ENCODE measurements around the gene SBNO2. TPM values are rescaled to one million over a fixed set of nuclear protein-coding genes. Genes with fewer than 3 reads are reported as not detected.
"Not testable (repeated sequence)": the region's sequence is repeated elsewhere in the genome, so short reads cannot be mapped to it uniquely, and the experiment has no call there.

SBNO2 gene
- total and polyA plus RNA-seq, 2 donors = 15.4 to 62.4 TPM

DNA sequence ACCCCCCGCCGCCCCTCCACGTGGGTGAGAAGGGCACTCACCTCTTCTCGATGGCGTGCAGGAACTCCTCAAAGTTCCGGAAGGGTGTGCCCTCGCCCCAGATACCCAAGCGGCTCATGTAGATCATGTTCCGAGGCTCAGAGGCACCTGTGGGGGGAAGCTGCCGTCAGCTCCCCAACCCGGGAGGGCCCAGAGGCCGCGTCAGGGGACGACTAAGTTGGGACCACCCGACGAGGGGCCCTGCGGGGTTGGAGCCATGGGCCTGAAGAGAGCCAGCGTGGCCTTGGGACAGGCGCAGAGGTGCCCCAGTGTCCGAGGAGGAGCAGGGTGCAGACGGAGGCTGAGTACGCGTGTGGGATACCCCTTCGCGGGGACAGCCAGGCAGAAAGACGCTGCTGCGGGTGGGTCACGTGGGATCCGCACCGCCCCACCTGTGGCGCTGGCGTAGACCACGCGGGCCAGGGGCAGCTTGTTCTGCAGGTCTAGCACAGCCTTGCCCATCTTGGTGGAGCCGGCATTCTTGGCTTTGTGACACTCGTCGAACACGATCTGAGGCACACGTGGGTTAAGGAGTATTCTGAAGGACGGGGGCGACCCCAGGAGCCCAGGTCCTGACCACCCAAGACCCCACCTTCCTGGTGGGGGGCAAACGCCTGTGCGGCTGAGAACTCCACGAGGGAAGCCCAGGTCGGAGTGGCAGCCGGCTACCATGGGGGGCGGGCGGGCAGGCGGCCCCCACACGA is 54.4 kb downstream of the SBNO2 start:
- no peak overlapping the region for H3K27ac ChIP-seq (ENCODE audit: low read depth in 1 of 2, low read length in 1 of 2)
- no peaks in the 10 kb centered on the region for H3K4me1 ChIP-seq (ENCODE audit: control insufficient read depth in 2 of 2, insufficient read depth in 2 of 2, low read length in 2 of 2)
- DNase-seq (ENCODE audit: low read depth in 6 of 9, low spot score in 9 of 9) = no peak
- 98% methylated on average over 50 of the region's 50 CpGs for WGBS
- H3K27me3 ChIP-seq (ENCODE audit: control insufficient read depth in 2 of 2, insufficient read depth in 1 of 2, low read length in 1 of 2) = no peaks in the 10 kb centered on the region
- H3K4me3 ChIP-seq (ENCODE audit: low read length in 2 of 2) = no peak overlapping the region
- H3K36me3 ChIP-seq (ENCODE audit: control insufficient read depth in 2 of 2, insufficient read depth in 2 of 2, low read length in 1 of 2) = peaks cover 78 to 93% of the 10 kb centered on the region in 2 donors
- H3K9me3 ChIP-seq (ENCODE audit: control insufficient read depth in 2 of 2, insufficient read depth in 1 of 2, low read length in 1 of 2) = peaks cover 0 to 4% of the 10 kb centered on the region in 2 donors

DNA sequence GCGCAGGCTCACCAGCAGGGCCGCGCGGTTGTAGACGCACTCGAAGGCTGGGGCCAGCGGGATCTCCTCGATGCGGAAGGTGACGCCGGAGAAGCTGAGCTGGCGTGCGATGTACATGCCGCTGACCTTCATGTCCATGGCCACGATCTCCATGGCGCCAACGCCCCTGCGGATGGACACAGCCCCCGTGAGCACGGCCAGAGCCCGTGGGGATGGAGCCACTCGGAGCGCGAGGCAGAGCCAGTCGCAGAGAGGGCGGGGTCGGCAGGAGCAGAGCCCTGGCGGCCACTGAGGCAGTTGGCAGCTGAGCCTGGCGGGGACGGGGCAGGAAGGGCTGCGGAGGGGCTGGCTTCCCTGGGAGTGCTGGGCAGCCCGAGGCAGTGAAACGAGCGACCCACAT is 55.1 kb downstream of the SBNO2 start:
- Histone ChIP-seq H3K4me3 (ENCODE audit: low read length in 2 of 2) (no peak overlapping the region), H3K27ac (ENCODE audit: low read depth in 1 of 2, low read length in 1 of 2) (no peak overlapping the region), H3K4me1 (ENCODE audit: control insufficient read depth in 2 of 2, insufficient read depth in 2 of 2, low read length in 2 of 2) (no peaks in the 10 kb centered on the region), H3K36me3 (ENCODE audit: control insufficient read depth in 2 of 2, insufficient read depth in 2 of 2, low read length in 1 of 2) (peaks cover 74 to 91% of the 10 kb centered on the region in 2 donors), H3K9me3 (ENCODE audit: control insufficient read depth in 2 of 2, insufficient read depth in 1 of 2, low read length in 1 of 2) (peaks cover 0 to 4% of the 10 kb centered on the region in 2 donors), H3K27me3 (ENCODE audit: control insufficient read depth in 2 of 2, insufficient read depth in 1 of 2, low read length in 1 of 2) (no peaks in the 10 kb centered on the region)
- DNase-seq (ENCODE audit: low read depth in 6 of 9, low spot score in 9 of 9) = no peak
- WGBS = 98% methylated on average over 34 of the region's 34 CpGs

DNA sequence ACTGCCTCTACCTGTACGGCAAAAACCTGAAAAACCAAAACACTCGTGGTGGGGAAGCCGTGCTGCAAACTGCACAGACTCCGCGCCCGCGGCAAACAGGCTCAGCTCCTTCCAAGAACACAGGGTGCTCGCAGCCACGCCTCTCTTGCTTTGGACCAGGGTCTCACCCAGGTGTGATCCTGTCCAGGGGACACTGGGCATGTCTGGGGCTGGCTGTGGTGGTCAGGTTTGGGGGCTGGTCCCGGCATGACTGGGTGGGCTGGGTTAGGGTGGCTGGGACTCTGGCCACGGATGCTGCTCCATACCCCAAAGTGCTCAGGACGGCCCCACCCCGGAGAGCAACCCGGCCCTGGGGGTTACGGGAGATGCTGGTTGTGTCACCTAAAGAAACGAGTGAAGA is 56.4 kb downstream of the SBNO2 start:
- DNase-seq (ENCODE audit: low read depth in 6 of 9, low spot score in 9 of 9) = no peak
- Histone ChIP-seq H3K36me3 (ENCODE audit: control insufficient read depth in 2 of 2, insufficient read depth in 2 of 2, low read length in 1 of 2) (peaks cover 71 to 88% of the 10 kb centered on the region in 2 donors), H3K27me3 (ENCODE audit: control insufficient read depth in 2 of 2, insufficient read depth in 1 of 2, low read length in 1 of 2) (no peaks in the 10 kb centered on the region), H3K27ac (ENCODE audit: low read depth in 1 of 2, low read length in 1 of 2) (no peak overlapping the region), H3K9me3 (ENCODE audit: control insufficient read depth in 2 of 2, insufficient read depth in 1 of 2, low read length in 1 of 2) (no peaks in the 10 kb centered on the region), H3K4me3 (ENCODE audit: low read length in 2 of 2) (no peak overlapping the region), H3K4me1 (ENCODE audit: control insufficient read depth in 2 of 2, insufficient read depth in 2 of 2, low read length in 2 of 2) (peaks cover 3 to 11% of the 10 kb centered on the region in 2 donors)
- 94% methylated on average over 16 of the region's 16 CpGs for WGBS

DNA sequence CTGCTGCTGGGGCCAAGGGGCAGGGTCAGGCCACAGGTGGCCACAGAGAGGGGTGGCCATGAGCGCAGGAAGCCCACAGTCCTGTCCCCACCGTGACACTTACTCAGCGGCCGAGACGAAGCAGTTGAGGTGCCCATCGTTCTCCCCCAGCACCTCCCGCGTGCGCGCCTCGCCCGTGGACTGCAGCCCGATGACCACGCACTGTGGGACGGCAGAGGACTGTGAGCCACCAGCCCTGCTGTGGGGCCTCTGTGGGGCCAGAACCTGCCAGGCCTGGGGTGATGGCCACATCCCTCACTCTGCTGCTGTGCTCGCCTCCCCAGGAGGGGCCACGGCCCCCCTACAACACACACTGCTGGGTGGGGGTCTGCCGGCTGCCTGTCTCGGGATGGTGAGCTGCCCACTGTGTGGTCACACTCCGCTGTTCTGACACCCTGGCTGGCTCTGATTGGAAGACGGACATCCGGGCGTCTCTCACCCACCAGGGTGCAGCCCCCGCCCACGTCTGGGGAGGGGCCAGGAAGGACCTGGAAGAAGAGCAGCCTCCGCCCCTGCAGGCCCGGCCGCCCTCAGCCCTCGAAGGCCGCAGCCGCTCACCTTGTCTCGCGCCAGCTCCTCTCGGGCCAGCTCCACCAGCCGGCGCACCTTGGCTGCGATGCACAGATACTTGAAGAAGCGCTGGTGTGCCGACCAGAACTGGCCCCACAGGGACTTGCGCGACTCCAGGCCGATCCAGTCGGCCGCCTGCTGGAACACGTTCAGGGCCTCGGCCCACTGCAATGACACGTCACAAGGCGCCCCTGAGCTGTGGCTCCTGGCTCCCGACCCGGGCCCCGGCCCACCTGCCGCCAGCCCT is 57.1 kb downstream of the SBNO2 start:
- H3K4me3 ChIP-seq (ENCODE audit: low read length in 2 of 2) = no peak overlapping the region
- H3K27ac ChIP-seq (ENCODE audit: low read depth in 1 of 2, low read length in 1 of 2) = no peak overlapping the region
- WGBS = 97% methylated on average over 52 of the region's 52 CpGs
- H3K27me3 ChIP-seq (ENCODE audit: control insufficient read depth in 2 of 2, insufficient read depth in 1 of 2, low read length in 1 of 2) = no peaks in the 10 kb centered on the region
- DNase-seq (ENCODE audit: low read depth in 6 of 9, low spot score in 9 of 9) = no peak
- H3K4me1 ChIP-seq (ENCODE audit: control insufficient read depth in 2 of 2, insufficient read depth in 2 of 2, low read length in 2 of 2) = peaks cover 3 to 11% of the 10 kb centered on the region in 2 donors
- H3K36me3 ChIP-seq (ENCODE audit: control insufficient read depth in 2 of 2, insufficient read depth in 2 of 2, low read length in 1 of 2) = peaks cover 72 to 88% of the 10 kb centered on the region in 2 donors
- H3K9me3 ChIP-seq (ENCODE audit: control insufficient read depth in 2 of 2, insufficient read depth in 1 of 2, low read length in 1 of 2) = no peaks in the 10 kb centered on the region

DNA sequence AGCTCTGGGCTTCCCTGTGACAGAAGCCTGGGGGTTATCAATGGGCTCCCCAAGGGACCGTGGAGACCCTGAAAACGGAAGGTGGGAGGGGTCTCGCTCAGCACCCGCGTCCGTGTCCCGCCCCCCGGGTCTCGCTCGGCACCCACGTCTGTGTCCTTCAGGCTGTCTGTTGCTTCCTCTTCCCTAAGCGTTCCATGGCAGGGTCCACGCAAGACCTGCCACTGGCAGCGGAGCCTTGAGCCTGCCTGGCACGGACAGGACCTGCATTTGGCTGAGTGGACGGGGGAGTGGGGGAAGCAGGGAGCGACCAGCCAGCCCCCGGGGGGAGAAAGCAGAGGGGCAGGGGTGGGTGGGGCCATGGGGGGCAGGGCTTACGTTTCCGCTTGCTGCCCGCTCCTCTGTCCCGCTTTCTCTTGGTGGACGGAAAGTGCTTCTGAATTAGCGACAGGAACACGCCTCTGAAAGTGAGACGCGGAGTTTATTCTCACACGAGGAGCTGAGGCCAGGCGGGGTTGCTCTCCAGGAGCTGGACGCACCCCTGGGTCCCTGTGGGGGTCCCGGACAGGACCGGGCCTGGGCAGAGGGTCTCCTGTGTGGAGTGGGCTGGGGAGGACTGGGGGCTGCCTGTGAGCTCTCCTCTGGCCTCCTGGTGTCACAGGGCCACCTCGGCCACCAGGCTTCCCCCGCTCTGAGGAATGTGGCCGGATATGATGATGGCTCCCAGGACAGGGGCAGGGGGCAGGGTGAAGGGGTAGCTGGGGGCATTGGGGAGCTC is 58.2 kb downstream of the SBNO2 start:
- no peaks in the 10 kb centered on the region for H3K9me3 ChIP-seq (ENCODE audit: control insufficient read depth in 2 of 2, insufficient read depth in 1 of 2, low read length in 1 of 2)
- DNase-seq (ENCODE audit: low read depth in 6 of 9, low spot score in 9 of 9) = no peak
- H3K27ac ChIP-seq (ENCODE audit: low read depth in 1 of 2, low read length in 1 of 2) = no peak overlapping the region
- H3K27me3 ChIP-seq (ENCODE audit: control insufficient read depth in 2 of 2, insufficient read depth in 1 of 2, low read length in 1 of 2) = no peaks in the 10 kb centered on the region
- 97% methylated on average over 35 of the region's 35 CpGs for WGBS
- H3K4me1 ChIP-seq (ENCODE audit: control insufficient read depth in 2 of 2, insufficient read depth in 2 of 2, low read length in 2 of 2) = peaks cover 3 to 11% of the 10 kb centered on the region in 2 donors
- peaks cover 68 to 85% of the 10 kb centered on the region in 2 donors for H3K36me3 ChIP-seq (ENCODE audit: control insufficient read depth in 2 of 2, insufficient read depth in 2 of 2, low read length in 1 of 2)
- H3K4me3 ChIP-seq (ENCODE audit: low read length in 2 of 2) = no peak overlapping the region

DNA sequence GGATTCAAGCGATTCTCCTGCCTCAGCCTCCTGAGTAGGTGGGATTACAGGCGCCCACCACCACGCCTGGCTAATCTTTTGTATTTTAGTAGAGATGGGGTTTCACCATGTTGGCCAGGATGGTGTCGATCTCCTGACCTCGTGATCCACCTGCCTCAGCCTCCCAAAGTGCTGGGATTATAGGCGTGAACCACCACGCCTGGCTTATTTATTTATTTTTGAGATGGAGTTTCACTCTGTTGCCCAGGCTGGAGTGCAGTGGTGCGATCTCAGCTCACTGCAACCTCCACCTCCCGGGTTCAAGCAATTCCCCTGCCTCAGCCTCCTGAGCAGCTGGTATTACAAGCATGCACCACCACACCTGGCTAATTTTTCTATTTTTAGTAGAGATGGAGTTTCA is 59.3 kb downstream of the SBNO2 start:
- not testable (repeated sequence) for H3K27ac ChIP-seq (ENCODE audit: low read depth in 1 of 2, low read length in 1 of 2); DNase-seq (ENCODE audit: low read depth in 6 of 9, low spot score in 9 of 9); H3K4me3 ChIP-seq (ENCODE audit: low read length in 2 of 2); H3K9me3 ChIP-seq (ENCODE audit: control insufficient read depth in 2 of 2, insufficient read depth in 1 of 2, low read length in 1 of 2); H3K27me3 ChIP-seq (ENCODE audit: control insufficient read depth in 2 of 2, insufficient read depth in 1 of 2, low read length in 1 of 2)
- H3K4me1 ChIP-seq (ENCODE audit: control insufficient read depth in 2 of 2, insufficient read depth in 2 of 2, low read length in 2 of 2) = peaks cover 3 to 11% of the 10 kb centered on the region in 2 donors
- H3K36me3 ChIP-seq (ENCODE audit: control insufficient read depth in 2 of 2, insufficient read depth in 2 of 2, low read length in 1 of 2) = peaks cover 66 to 87% of the 10 kb centered on the region in 2 donors
- 97% methylated on average over 9 of the region's 9 CpGs for WGBS

DNA sequence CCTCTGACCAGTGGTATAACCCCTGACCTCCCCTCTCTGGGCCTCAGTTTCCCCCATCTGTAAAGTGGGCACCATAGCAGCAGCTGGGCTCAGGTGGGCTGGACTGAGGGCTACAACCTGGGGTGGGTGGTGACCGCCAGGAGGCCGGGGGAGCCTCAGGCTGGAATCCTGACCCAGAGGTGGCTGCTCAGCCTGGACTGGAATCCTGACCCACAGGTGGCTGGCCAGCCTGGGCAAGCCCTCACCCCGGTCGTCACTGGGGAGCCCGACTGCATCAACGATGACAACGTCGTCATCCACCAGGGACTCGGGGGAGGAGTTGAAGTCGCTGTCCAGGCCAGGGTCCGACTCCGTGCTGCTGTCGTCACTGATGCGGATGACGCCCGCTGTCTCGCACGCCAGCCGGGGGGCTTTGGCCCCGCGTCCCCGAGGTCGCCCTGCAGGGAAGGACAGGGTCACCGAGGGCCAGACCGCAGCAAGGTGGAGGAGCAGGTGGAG is 60.0 kb downstream of the SBNO2 start:
- DNase-seq (ENCODE audit: low read depth in 6 of 9, low spot score in 9 of 9) = no peak
- no peaks in the 10 kb centered on the region for H3K9me3 ChIP-seq (ENCODE audit: control insufficient read depth in 2 of 2, insufficient read depth in 1 of 2, low read length in 1 of 2)
- H3K27me3 ChIP-seq (ENCODE audit: control insufficient read depth in 2 of 2, insufficient read depth in 1 of 2, low read length in 1 of 2) = no peaks in the 10 kb centered on the region
- H3K27ac ChIP-seq (ENCODE audit: low read depth in 1 of 2, low read length in 1 of 2) = no peak overlapping the region
- H3K4me3 ChIP-seq (ENCODE audit: low read length in 2 of 2) = no peak overlapping the region
- peaks cover 61 to 87% of the 10 kb centered on the region in 2 donors for H3K36me3 ChIP-seq (ENCODE audit: control insufficient read depth in 2 of 2, insufficient read depth in 2 of 2, low read length in 1 of 2)
- peaks cover 3 to 11% of the 10 kb centered on the region in 2 donors for H3K4me1 ChIP-seq (ENCODE audit: control insufficient read depth in 2 of 2, insufficient read depth in 2 of 2, low read length in 2 of 2)
- 97% methylated on average over 25 of the region's 25 CpGs for WGBS

DNA sequence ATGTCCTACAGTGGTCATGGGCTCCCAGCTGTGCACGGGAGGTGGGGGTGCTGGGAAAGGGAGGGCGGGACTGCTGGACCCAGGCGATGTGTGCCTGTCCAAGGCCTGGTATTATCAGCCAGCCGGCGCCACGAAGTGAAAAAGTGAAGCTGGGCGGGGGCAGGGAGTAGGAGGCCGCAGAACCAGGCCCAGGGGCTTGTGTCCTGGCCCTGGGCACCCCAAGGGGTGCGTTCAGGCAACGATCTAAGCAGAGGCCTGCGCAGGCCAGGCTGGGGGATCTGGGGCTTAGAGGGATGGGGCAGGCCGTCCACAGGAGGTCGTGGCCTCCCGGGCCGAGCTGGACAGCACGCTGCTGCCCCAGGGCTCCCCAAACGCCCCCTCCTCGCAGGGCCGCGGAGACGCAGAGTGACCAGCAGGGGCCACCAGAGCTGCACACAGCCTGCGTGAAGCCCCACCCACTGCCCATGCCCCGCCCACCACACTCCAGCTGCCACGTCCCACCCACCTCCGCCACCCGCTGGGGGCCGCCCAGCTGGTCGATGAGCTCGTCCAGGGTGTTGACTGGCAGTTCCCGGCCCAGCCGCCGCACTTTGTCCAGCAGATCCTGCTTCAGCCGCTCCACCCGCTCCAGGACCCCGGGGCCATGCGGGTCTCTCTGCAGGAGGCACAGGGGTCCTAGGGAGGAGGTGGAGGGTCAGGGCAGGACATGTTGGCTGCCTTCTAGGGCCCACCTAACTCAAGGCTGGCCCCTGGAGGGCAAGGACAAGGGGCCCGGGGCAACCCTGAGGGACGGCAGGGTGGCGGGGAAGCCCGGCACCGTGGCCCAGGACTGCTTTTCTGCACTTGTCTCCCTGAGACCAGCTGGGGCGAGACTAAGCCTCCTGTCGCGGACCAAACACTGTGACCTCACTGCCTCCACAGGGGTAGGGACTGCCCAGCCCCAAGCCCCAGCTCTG is 60.8 kb downstream of the SBNO2 start:
- H3K9me3 ChIP-seq (ENCODE audit: control insufficient read depth in 2 of 2, insufficient read depth in 1 of 2, low read length in 1 of 2) = no peaks in the 10 kb centered on the region
- H3K36me3 ChIP-seq (ENCODE audit: control insufficient read depth in 2 of 2, insufficient read depth in 2 of 2, low read length in 1 of 2) = peaks cover 62 to 85% of the 10 kb centered on the region in 2 donors
- no peaks in the 10 kb centered on the region for H3K27me3 ChIP-seq (ENCODE audit: control insufficient read depth in 2 of 2, insufficient read depth in 1 of 2, low read length in 1 of 2)
- DNase-seq (ENCODE audit: low read depth in 6 of 9, low spot score in 9 of 9) = peak; percentile 58 to 87 (median 79)
- H3K27ac ChIP-seq (ENCODE audit: low read depth in 1 of 2, low read length in 1 of 2) = no peak overlapping the region
- peak overlapping the region in 1 of 2 donors; percentile 31 for H3K4me3 ChIP-seq (ENCODE audit: low read length in 2 of 2)
- peaks cover 3 to 11% of the 10 kb centered on the region in 2 donors for H3K4me1 ChIP-seq (ENCODE audit: control insufficient read depth in 2 of 2, insufficient read depth in 2 of 2, low read length in 2 of 2)
- WGBS = 46% methylated on average over 44 of the region's 44 CpGs

All from thymus (tissue), 11 donors.